Stimulated activated CD8-positive, alpha-beta memory T cell treated with anti-CD3 and anti-CD28 coated beads, Interleukin-2, amount 100 ng/mL, for 1 hour (primary cell): ENCODE measurements around the gene DCLK1.

Experiments
- DNase-seq, 2 donors: peaks; one replicate each; pipeline ENCODE4 v3.0.0-alpha.2; 2020; ENCODE audit warnings: low read depth in 2 of 2

The DCLK1 gene

DNA sequence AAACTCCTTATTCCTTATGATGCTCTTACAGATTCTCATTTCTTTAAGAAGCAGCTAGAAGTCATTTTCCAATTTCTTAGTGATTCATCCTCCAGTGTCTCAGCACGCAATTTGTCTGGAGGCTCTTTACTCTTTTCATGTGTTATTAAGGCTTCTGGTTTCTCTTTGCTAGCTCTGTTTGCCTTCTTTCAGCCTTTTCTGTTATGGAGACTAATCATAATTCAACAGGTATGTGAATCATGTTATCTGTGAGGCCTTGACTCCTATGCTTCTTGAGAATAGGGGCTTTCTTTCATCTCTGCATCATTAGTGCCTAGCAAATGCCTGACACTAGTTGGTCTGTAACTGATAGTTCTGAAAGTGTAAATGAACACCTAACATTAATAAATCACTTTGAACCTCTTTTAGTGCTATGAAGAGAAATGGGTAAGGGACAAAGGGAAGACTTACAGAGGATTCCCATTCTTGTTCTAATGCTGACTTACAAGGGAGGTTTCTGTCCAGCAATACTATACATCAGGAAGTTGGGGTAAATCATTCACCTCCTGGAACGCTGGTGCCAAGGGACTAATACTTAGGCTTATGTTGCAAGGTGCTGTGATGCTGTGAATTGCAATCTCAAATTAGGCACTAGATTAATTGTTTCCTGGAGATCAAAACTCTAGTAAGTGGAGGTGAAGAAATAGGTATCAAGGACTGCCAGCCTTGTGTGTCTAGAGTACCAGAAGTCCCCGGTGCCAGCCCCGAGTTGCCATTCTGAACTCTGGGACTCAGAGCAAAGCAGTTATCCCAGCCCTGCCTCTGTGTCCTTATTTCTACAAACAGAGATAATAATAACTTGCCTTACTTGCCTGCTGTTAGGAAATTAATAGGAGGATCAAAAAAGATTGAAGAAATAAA is 265.6 kb downstream of the DCLK1 start:
- no peak for DNase-seq

DNA sequence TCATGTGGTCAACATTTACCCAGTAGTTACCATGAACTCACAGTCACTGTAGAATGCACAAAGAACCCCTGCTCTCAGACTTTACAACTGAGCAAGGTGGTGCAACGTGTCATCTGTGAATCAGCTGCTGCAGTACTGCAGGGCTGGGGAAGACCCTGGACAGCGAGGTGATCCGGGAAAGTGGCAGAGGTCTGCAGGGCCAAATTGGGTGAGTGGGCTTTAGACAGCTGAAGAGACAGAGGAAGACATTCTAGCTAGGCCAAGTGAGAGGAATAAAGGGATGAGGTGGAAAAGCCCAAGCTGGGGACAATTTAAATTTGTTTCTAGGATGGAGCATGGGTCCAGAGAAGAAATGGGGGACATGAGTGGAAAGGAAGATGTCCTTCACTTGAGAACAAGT is 270.5 kb downstream of the DCLK1 start:
- no peak for DNase-seq

- DNase-seq: no peak
Observed at GRCh38 chr13:35859981-35860380, 271.2 kb downstream of the DCLK1 start.

GRCh38 chr13:35858665-35859064 is 272.5 kb downstream of the DCLK1 start:
- DNase-seq: no peak

DNA sequence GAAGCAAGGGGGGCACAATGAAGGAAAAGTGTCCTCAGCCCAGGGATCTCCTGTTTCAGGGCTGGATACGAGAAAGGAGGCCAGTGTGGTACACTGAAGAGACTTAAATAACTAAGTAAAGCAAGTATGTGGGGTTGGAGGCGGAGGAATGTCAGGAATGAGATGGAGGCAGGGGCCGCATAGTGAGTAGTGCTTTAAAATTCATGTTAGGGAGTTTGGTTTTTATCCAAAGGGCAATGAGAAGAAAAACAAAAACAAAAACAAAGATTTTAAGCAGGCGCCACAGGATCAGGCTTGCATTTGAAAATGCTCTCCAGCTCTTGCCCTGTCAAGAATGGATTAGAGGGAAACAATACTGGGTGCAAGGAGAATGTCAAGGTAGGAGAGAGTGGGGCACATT is 273.4 kb downstream of the DCLK1 start:
- no peak for DNase-seq

DNA sequence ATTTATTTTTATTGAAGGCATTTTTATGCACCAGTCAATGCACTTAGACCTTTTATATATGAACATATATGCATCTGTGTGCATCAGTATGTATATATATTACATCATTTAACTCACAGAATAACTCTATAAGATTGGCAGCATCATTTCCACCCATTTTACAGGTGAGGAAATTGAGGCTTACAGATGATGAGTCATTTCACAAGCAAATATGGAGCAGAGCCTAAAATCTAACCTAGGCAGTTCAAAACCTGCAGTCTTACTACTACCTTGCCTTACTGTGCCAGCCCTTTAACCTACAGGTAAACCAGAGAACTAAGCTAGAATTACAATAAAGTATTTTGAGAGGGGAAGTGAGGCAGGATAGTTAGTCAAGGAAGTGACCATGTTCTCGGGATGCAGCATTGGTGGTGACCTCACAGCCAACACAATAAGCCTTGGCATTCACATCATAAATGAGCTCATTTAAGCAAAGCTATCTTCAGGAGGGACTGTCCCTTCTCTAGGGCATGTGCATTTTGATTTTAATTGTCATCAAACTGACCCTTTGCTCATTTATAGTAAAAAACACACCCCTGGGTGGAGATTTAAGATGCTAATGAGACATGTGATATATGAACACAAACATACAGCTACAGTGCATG is 274.3 kb downstream of the DCLK1 start:
- DNase-seq: no peak

GRCh38 chr13:35856084-35856483 is 275.1 kb downstream of the DCLK1 start:
- no peak for DNase-seq

- DNase-seq: no peak
Observed at GRCh38 chr13:35855531-35856019, 275.6 kb downstream of the DCLK1 start.

GRCh38 chr13:35854286-35854685 is 276.9 kb downstream of the DCLK1 start:
- DNase-seq: no peak

DNA sequence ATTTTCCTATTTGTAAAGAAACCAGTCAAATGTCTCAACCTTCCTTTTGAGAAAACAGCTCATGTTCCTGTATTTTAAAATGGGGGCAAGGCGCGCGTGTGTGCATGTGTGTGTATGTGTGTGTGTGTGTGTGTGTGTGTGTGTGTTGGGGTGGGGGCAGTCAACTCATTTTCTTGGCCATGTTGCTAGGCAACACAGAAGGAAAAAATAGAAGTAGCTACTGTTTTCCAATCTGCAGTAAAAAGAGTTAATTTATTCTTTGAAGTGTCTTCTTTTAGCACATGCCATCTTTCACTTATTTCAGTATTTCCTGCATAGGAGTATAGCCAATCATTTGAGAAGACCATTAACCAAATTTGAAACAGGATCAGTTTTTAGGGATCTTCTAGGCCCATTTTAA is 279.3 kb downstream of the DCLK1 start:
- DNase-seq: no peak

DNA sequence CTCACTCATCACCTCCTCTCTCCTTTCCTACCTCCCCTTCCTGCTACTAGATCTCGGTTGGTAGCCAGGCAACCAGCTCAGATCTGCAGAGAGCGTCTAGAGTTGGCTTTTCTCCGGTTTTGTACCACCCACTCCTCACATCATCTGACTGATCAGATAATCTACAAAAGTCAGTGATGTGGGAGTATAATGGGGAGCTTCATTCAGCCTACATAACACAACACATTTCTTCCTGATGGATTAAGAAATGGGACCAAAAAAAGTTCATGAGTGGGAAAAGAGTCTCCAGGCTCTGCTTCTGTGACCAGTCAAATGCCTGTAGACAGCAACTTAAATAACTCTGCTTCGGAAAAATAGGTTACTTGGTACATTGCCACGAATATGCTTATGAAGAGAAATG is 279.8 kb downstream of the DCLK1 start:
- no peak for DNase-seq

GRCh38 chr13:35850569-35850968 is 280.6 kb downstream of the DCLK1 start:
- DNase-seq: no peak

- DNase-seq: no peak
Observed at GRCh38 chr13:35849256-35849644, 281.9 kb downstream of the DCLK1 start.

DNA sequence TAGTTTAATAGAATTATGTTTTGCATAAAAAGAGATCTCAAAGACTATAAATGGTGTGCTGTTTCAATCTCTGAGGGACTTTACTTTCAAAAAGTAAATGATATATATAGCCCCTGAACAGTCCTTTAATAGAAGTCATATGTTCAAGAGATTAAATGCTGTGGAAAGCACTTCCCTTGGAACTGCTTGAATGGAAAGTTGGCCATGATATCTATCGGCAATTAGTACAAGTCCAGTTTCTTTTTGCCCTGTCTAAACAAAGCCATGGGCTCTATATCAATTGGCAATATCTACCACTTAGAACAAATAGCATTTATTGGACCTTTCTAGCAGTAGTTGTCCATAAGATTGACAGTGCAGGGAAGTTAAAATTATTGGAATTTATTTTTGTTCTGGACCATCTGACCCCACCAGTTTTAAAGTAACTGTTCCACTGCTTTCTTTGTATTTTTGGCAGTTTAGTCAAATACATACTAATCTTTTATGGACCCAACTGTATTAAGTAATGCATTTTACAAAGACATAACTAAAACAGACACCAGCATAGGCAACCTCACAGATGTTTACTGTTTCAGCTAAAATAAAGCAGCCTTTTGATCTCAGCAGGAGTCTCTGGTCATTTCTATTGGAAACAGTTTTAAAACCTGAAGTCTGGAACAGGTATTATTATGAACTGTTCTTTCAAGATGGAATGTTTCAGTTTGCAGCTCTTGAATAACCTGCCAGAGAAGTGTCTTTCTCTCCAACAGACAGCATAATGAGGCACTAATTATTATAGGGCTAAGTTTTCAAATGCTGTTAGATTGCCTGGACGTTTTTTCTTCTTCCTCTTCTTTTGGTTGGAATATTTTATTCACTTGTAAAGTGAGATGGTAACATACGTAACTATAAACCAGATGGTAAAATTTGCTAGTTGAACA is 282.6 kb downstream of the DCLK1 start:
- DNase-seq: no peak

GRCh38 chr13:35843272-35843671 is 287.9 kb downstream of the DCLK1 start:
- no peak for DNase-seq

DNA sequence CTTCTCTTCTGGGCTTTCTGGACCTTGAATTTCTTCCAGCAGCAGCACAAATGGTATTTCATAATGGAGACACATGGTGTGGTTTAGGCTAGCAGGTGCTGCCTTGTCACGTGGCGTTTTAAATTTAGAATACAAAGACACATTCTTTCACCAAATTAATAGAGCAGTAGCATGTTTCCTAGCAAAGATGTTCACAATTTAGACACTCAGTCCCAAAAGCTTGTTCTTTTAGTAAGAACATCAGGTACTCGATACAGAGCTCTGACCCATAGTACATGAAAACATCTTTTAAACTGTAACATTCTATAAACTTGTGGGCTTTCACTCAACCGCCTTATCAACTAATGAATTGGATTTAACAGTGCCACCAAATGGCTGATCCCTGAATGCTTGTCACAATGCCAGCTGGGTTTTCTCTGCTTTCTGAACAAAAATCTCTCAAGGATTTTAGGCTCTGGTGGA is 290.1 kb downstream of the DCLK1 start:
- DNase-seq: no peak

GRCh38 chr13:35839806-35840205 is 291.4 kb downstream of the DCLK1 start:
- no peak for DNase-seq

DNA sequence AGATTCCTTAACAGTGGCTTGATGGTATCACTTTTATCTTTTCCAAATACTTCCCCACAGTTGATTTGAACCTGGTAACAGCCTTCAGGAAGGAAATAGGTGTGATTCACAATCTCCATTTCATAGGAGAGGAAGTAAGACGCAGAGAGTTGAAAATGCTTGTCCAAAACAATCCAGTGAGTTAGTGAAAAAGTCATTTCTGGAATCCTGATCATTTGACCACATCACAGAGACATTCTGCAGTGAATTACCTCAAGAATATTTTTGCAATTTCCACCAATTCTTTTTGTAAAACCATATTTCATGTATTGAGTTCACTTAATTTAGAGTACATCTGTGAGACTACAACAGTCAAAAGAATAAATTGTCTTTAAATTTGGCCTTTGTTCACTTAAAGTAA is 292.8 kb downstream of the DCLK1 start:
- no peak for DNase-seq

- no peak for DNase-seq
Observed at GRCh38 chr13:35836446-35836845, 294.7 kb downstream of the DCLK1 start.

GRCh38 chr13:35835989-35836388 is 295.2 kb downstream of the DCLK1 start:
- no peak for DNase-seq

DNA sequence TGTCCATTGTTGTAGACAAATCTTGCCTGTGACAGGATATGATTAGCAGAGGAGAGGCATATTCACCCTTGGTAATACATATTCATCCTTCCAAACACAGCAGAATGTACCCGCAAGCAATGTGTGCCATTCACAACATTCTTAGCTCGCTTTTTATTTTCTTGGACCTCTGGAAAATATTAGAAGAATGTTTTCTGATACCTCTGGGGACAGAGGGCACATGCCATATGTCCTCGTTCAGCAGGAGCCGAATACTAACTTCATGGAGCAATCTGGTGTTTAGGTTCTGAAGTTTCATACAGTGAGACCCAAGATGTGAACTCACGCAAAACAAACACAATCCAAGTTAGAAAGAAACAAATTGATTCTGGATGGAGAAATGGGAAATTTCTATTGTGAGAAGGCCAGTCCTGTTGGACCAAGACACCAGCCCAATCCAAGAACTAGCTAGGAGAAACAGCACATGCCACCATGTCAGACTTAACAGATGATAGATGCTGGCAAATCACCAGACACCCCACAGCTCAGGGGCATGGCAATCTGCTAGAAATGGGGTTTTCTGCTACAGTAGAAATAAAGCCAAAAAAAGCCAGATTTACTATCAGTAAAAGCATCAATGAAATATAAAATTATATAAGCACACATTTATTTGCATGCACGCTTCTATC is 297.4 kb downstream of the DCLK1 start:
- no peak for DNase-seq
